Amygdala (tissue), 56 donors: ENCODE measurements around the gene TUBB3.
"Not testable (repeated sequence)": the region's sequence is repeated elsewhere in the genome, so short reads cannot be mapped to it uniquely, and the experiment has no call there.

Experiments
- DNase-seq, 56 donors: peaks; one replicate each; lab custom pipeline; 2025; lab: John Stamatoyannopoulos, UW

TUBB3 gene

DNA sequence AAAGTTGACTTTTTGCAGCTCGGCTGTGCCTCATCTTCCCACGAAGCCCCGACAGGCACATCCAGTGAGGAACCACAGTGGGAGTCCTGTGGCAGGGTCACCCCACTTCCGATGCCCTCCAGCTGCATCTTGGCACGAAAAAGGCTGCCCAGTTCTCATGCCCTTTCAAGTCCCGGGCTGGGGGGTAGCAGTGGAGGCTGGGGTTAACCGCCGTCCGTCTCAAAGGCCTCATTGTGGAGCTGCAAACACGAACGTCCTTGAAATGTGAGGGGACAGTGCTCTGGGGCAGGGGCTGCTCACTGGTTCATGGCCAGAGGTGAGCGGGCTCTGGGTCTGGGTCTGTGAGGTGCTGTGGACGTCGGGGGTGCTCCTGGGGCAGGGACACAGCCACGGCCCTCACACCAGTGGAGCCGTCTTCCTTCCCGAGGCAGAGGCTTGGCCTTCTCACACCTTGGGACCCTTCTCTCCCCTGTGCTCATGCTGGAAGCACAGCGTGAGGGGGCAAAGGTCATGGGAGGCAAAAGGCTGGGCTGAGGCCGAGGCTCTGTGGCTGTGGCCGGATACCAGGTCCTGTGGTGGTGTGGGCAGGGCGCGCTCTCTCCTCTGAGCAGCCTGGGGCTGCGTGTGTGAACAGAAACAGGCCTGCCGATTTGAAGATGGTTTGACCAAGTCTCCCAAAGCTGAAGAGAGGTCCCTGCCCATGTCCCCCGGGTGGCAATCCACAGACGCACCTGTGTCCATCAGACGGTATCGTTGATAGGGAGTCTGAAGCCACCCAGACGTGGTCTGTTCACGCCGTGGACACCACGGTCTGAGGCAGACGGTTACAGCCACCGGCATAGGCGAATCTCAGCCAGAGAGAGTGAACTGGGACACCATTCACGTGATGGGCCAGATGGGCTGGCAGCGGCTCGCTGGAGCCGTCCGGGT, 7.6 kb upstream of the TUBB3 start:
- DNase-seq = peak in 11 of 56 donors; percentile 4 to 49 (median 19)

DNA sequence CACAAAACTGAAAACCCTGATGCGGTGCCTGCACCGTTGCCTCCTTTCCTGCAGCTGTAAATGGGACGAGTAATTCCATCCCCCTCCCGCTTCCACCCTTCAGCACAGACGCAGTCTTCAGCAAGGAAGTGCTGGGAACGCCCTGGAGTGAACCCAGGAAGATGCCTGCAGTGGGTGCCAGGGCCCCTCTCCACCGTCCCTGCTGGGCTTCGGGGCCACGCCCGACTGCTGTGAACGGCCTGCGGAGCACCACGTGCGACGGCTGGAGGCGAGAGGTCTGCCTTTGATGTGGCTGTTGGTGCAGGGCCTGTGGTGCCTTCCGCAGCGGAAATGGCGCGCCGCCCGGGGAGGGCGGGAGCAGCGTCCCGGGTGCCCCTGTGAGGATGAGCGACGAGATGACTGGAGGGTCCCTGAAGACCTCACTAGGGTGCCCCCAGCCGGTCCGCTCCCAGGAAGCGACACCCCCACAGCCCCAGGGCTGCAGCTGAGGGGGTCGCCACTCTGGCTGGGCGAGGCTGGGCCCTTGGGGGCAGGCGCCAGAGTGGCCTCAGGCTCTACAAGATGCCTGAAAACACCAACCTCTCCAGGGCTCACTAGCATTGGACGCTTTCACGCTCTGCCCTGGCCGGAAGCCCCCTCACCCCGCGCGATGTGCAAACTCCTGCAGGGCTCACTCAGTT, 5.2 kb upstream of the TUBB3 start:
- DNase-seq = peak in 24 of 56 donors; percentile 11 to 63 (median 38)

DNA sequence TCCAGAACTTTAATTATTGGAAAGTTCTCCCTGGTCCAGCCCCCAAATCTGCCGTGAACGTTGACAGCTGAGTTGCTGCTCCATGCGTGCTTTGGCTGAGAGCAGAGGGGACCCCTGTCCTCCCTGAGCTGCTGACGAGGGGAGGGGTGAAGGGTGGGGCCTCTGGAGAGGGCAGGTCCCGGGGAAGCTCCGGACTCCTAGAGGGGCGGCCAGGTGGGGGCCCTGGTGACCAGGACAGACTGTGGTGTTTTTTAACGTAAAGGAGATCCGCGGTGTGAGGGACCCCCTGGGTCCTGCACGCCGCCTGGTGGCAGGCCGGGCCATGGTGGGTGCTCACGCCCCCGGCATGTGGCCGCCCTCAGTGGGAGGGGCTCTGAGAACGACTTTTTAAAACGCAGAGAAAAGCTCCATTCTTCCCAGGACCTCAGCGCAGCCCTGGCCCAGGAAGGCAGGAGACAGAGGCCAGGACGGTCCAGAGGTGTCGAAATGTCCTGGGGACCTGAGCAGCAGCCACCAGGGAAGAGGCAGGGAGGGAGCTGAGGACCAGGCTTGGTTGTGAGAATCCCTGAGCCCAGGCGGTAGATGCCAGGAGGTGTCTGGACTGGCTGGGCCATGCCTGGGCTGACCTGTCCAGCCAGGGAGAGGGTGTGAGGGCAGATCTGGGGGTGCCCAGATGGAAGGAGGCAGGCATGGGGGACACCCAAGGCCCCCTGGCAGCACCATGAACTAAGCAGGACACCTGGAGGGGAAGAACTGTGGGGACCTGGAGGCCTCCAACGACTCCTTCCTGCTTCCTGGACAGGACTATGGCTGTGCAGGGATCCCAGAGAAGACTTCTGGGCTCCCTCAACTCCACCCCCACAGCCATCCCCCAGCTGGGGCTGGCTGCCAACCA, 4.4 kb upstream of the TUBB3 start, which contains the start of gene MC1R:
Gene MC1R, plus strand, starts transcription at position 410 of the 895 bp plus-strand sequence. Its CDS starts 397 bp downstream, at position 807.
- DNase-seq = peak in 2 of 56 donors; percentile 18 to 42

- no peak for DNase-seq
These were observed 3.4 kb upstream of the TUBB3 start for GRCh38 chr16:89919535-89920406.

GRCh38 chr16:89920723-89921122, 2.4 kb upstream of the TUBB3 start:
- no peak for DNase-seq

DNA sequence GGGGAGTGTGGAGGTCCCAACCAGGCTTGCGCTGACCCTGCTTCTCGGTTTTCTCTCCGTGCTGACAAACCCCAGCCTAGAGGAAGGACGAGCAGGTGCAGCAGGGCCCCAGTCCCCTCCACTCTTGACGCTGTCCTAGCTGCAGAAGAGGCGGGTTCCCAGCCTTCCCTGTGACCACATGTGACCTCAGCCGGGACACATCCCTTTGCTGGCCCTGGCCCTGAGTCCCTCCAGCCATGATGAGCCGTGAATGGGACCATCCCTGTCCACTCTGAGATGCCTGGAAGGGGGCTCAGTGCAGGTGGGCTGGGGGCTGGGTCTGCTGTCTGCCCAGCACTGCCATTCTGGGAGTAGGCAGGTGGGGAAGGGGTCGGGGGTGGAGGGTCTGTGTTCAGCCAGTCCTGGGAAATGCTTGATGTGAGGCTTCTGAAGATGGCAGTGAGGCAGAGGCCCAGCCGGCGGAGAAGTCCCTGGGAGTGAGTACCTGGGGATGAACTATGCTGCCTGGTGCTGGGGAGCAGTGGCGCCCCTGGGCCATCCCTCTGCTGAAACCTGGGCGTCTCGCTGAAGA, 1.9 kb upstream of the TUBB3 start:
- no peak for DNase-seq

- DNase-seq = peak in 8 of 56 donors; percentile 13 to 52 (median 30)
These were observed 1.3 kb upstream of the TUBB3 start for GRCh38 chr16:89921702-89922476.

DNA sequence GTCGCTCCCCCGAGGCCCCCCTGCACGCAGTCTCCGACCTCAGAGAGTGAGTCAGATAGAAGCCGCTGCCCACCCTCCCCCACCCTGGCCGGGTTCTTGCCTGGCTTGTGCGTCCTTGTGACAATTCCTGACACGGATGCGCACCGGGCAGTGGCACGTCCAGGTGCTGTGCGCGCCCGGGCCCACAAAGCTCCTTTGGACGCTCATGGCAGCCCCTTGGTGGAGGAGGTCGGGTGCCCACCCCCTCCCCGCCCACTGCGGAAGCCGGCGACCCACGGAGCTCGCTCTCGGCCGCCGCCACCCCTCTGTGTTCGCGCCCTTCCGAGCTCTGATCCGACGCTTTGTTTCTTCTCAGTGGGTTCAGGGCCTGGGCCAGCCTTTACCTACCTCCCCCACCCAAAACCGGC, 662 bp upstream of the TUBB3 start:
- DNase-seq = peak in 21 of 56 donors; percentile 20 to 70 (median 39)

- peak in 3 of 56 donors; percentile 16 to 77 (median 28) for DNase-seq
These were observed 626 bp downstream of the TUBB3 start for GRCh38 chr16:89923640-89924296.

GRCh38 chr16:89924297-89924924, 1.3 kb downstream of the TUBB3 start:
- DNase-seq = peak in 31 of 56 donors; percentile 16 to 71 (median 37)

DNA sequence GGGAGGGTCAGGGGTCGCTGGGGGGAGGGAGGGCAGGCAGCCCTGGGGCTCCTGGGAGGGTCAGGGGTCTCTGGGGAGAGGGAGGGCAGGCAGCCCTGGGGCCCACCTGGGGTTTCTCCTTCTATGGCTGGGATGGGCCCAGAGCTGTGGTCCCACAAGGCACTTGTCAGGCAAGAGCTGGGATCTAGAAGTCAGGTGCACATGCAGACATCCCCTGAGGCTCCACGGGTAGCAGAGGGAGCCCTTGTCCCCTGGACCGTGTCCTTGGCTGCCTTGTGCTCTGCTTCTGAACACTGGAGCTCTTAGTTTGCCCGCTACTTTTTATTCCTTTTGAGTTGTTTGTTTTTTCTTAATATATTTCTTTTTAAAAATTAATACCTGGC, 1.8 kb downstream of the TUBB3 start:
- DNase-seq = no peak

DNA sequence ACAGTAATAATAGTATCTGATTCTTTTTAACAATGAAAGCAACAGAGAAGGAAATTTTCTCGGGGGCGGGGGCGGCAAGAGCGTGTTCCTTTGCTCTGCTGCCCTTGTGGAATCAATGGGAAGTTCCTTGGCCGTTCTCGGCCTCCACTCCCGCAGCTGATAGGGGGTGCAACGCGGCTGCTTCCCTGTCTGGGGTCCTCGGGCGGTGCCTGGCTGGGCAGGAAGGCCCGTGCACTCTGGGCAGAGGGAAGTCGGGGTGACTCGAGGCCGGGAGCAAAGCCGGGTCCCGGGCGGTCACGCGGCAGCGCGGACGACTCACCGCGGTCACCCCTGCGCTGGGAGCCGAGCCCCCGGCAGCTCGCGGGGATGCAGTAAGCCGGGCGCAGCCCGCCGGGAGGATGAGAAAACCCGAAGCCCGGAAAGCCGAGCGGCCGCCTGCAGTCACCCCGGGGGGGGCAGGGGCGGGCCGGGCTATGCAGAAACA, 2.5 kb downstream of the TUBB3 start:
- DNase-seq = no peak

DNA sequence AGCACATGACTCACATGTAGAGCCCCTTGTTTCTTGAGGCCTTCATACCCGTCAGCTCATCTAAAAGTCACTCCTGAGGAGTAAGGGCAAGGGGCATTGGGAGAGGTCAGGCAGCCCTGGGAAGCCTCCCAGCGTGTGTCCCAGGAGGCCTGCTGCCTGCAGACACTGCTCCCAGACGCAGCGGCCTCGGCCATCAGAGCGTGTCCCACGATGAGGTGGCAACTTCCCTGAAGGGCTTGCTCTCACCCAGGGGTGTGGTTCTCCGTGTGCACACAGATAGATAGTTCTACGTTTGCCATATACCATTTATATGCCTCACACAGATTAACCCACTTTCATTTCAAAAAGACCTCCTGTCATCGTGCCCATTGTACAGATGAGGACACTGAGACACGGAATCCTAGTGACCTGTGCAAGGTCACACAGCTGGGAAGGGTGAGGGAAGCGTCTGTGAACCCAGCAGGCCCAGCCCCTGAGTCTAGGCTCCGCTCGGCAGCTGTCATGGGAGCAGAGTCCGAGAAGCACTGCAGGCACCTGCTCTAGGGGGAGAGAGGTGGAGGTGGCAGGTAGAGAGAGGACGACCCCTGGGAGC, 8.3 kb downstream of the TUBB3 start:
- no peak for DNase-seq

DNA sequence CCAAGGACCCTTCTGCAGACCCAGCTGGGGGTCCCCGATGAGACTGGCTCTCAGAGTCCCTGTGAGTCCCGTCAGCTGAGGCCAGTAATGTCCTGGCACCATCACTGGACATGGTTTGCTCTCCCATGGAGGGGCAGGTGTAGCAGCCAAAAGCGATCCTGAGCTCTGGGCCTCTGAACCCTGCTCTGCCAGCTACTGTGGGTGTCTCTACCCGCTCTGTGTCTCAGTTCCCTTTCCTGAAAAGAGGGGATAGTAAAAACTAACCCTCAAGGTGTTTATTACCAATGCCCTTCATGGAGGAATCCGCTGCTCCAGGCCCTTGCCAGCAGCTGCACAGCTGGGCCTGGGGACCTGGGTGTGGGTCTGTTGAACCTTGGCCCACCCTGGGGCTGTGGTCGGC, 8.8 kb downstream of the TUBB3 start:
- DNase-seq = no peak

DNA sequence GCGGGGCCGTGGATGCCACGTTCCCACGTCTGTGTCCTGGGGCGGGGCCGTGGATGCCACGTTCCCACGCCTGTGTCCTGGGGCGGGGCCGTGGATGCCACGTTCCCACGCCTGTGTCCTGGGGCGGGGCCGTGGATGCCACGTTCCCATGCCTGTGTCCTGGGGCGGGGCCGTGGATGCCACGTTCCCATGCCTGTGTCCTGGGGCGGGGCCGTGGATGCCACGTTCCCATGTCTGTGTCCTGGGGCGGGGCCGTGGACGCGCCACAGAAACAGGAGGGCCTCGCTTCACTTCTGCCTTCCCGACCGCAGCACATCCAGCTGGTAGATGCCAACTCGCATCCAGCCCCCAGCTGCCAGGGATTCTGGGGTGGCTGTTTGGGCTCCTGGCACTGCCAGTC, 10.9 kb downstream of the TUBB3 start:
- DNase-seq = not testable (repeated sequence)
